Measurements from ENCODE around the gene YWHAB. TPM values are rescaled to one million over a fixed set of nuclear protein-coding genes. Genes with fewer than 3 reads are reported as not detected.
"Not testable (repeated sequence)": the region's sequence is repeated elsewhere in the genome, so short reads cannot be mapped to it uniquely, and the experiment has no call there.

YWHAB gene
- total RNA-seq, 3 donors from 2014 or later: 196 to 265 (median 251) TPM

- peak in 1 of 3 donors; percentile 78 for DNase-seq
- no peak overlapping the region for H3K4me3 ChIP-seq
- no peaks in the 10 kb centered on the region for H3K9me3 ChIP-seq
- peak; percentile 94 for ATAC-seq
- H3K4me1 ChIP-seq (ENCODE audit: low read depth): peaks cover 13% of the 10 kb centered on the region
- no peaks in the 10 kb centered on the region for H3K36me3 ChIP-seq (ENCODE audit: low read depth)
- intact Hi-C loops (cut with DNase I, micrococcal nuclease): no loop called here
- TF ChIP-seq CTCF (IDR thresholded peaks at IDR 0.05): no peak
Observed at GRCh38 chr20:44858606-44859360, 26.7 kb upstream of the YWHAB start.

- intact Hi-C loops (cut with DNase I, micrococcal nuclease): loop anchor here in 1 of 2 donors (10.0 kb wide), 1 partner anchor 177 kb away; no protein-coding TSS in a partner anchor
- TF ChIP-seq CTCF (IDR thresholded peaks at IDR 0.05): no peak
Observed at GRCh38 chr20:44861531-44862006, 23.9 kb upstream of the YWHAB start.

GRCh38 chr20:44862286-44862685 lies 23.2 kb upstream of the YWHAB start:
- TF ChIP-seq CTCF (IDR thresholded peaks at IDR 0.05): no peak
- intact Hi-C loops (cut with DNase I, micrococcal nuclease): loop anchor here in 1 of 2 donors (10.0 kb wide), 1 partner anchor 177 kb away; no protein-coding TSS in a partner anchor
- H3K9me3 ChIP-seq: no peaks in the 10 kb centered on the region
- H3K36me3 ChIP-seq (ENCODE audit: low read depth): no peaks in the 10 kb centered on the region
- DNase-seq (no peak), ATAC-seq (no peak)
- H3K4me1 ChIP-seq (ENCODE audit: low read depth): peaks cover 13% of the 10 kb centered on the region
- H3K4me3 ChIP-seq: no peak overlapping the region

More at GRCh38 chr20:44861531-44862006, 23.9 kb upstream of the YWHAB start:
- Histone ChIP-seq H3K36me3 (ENCODE audit: low read depth) (no peaks in the 10 kb centered on the region), H3K9me3 (no peaks in the 10 kb centered on the region), H3K4me1 (ENCODE audit: low read depth) (peaks cover 13% of the 10 kb centered on the region), H3K4me3 (no peak overlapping the region)
- ATAC-seq (peak; percentile 8), DNase-seq (no peak)

- DNase-seq; H3K9me3 ChIP-seq; H3K4me3 ChIP-seq; H3K36me3 ChIP-seq (ENCODE audit: low read depth): not testable (repeated sequence)
- intact Hi-C loops (cut with DNase I, micrococcal nuclease): loop anchor here in 1 of 2 donors (10.0 kb wide), 1 partner anchor 179 kb away; no protein-coding TSS in a partner anchor
- peak; percentile 48 for ATAC-seq
- peaks cover 11% of the 10 kb centered on the region for H3K4me1 ChIP-seq (ENCODE audit: low read depth)
Observed at GRCh38 chr20:44863365-44864084, 22.0 kb upstream of the YWHAB start.

- ATAC-seq; H3K4me1 ChIP-seq (ENCODE audit: low read depth); DNase-seq; H3K4me3 ChIP-seq; H3K9me3 ChIP-seq; H3K36me3 ChIP-seq (ENCODE audit: low read depth): not testable (repeated sequence)
- intact Hi-C loops (cut with DNase I, micrococcal nuclease): loop anchor here in 1 of 2 donors (10.0 kb wide), 1 partner anchor 180 kb away; no protein-coding TSS in a partner anchor
Observed at GRCh38 chr20:44864493-44864892, 21.0 kb upstream of the YWHAB start.

- no peaks in the 10 kb centered on the region for H3K4me1 ChIP-seq (ENCODE audit: low read depth)
- no peak for TF ChIP-seq CTCF (IDR thresholded peaks at IDR 0.05)
- intact Hi-C loops (cut with DNase I, micrococcal nuclease): loop anchor here (2.0 to 10.0 kb wide), 4 partner anchors 120 to 182 kb away; partner anchors contain the start of gene KCNK15 (in 1 of the 2)
- no peaks in the 10 kb centered on the region for H3K36me3 ChIP-seq (ENCODE audit: low read depth)
- DNase-seq: no peak
- H3K9me3 ChIP-seq: no peaks in the 10 kb centered on the region
- no peak overlapping the region for H3K4me3 ChIP-seq
- ATAC-seq: no peak
Observed at GRCh38 chr20:44866703-44867335, 18.7 kb upstream of the YWHAB start.
